HFFc6 (cell line): ENCODE data around the gene ALDH1L2. TPM values are rescaled to one million over a fixed set of nuclear protein-coding genes. Genes with fewer than 3 reads are reported as not detected.
A peak's percentile ranks its signal among the peaks of the same experiment; 100 is the strongest.

Experiments used
- DNase-seq: peaks from one replicate; pipeline ENCODE4 v3.0.0-alpha.2; 2018
- H3K27ac Mint-ChIP-seq: 2 replicates; pipeline ENCODE4 v1.8.0; 2020; ENCODE audit warnings: mild to moderate bottlenecking, mixed read lengths
- H3K27me3 Mint-ChIP-seq: 2 replicates; pipeline ENCODE4 v1.8.0; 2021; ENCODE audit warnings: mild to moderate bottlenecking, moderate library complexity, mixed read lengths; ENCODE audit not compliant: insufficient read depth
- H3K36me3 Mint-ChIP-seq: 2 replicates; pipeline ENCODE4 v1.8.0; 2021; ENCODE audit warnings: low read depth, mixed read lengths
- H3K4me1 Mint-ChIP-seq: 2 replicates; pipeline ENCODE4 v1.8.0; 2020; ENCODE audit warnings: low read depth, mixed read lengths
- H3K4me3 Mint-ChIP-seq: 2 replicates; pipeline ENCODE4 v1.8.0; 2020; ENCODE audit warnings: mild to moderate bottlenecking, moderate library complexity, mixed read lengths
- H3K9me3 Mint-ChIP-seq: 2 replicates; pipeline ENCODE4 v1.8.0; 2020; ENCODE audit warnings: mild to moderate bottlenecking, mixed read lengths
- total RNA-seq, 6 experiments: library from RNA; stranded (reverse); fragmentation: NEBNext Ultra II Directional; extraction: Animal tissue kit (Norgen Biotek cat#: 25700); gene quantifications; 2 replicates in 1 of 6; 3 replicates in 5 of 6; pipeline ENCODE4 v1.2.3, GENCODE V29; 2021
- TF ChIP-seq, protein P1 (sequence below): fragments of 200-600 bp; sonication (generic); IDR thresholded peaks from 2 replicates; pipeline ENCODE4 v1.5.0; 2021; ENCODE audit warnings: antibody characterized with exemption, mild to moderate bottlenecking

The ALDH1L2 gene
- total RNA-seq, 6 experiments from 2014 or later = 36.9 to 50.8 (median 41.6) TPM

DNA sequence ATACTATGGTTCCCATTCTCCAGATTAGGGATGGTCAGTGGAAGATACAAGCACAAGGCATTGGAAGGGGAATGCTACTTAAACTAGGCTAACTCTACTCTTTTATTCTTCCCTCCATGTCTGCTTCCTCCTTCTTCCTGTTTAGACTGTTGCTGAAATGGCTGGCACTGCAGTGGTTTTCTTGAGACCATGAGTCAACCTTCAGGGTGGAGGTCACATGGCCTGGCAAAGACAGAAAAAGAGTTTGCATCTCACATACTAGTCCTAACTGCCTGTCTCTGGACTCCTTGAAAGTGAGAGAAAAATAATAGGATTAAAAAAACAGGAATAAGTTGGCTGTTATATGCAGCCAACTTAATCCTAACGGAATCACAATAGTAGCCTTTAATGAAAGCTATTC lies 37.0 kb downstream of the ALDH1L2 start:
- peaks cover 47% of the 10 kb centered on the region for H3K36me3 Mint-ChIP-seq
- H3K4me1 Mint-ChIP-seq = no peaks in the 10 kb centered on the region
- H3K27ac Mint-ChIP-seq = no peak overlapping the region
- no peak for DNase-seq
- no peaks in the 10 kb centered on the region for H3K9me3 Mint-ChIP-seq
- H3K4me3 Mint-ChIP-seq = no peak overlapping the region
- TF ChIP-seq, protein P1, sequence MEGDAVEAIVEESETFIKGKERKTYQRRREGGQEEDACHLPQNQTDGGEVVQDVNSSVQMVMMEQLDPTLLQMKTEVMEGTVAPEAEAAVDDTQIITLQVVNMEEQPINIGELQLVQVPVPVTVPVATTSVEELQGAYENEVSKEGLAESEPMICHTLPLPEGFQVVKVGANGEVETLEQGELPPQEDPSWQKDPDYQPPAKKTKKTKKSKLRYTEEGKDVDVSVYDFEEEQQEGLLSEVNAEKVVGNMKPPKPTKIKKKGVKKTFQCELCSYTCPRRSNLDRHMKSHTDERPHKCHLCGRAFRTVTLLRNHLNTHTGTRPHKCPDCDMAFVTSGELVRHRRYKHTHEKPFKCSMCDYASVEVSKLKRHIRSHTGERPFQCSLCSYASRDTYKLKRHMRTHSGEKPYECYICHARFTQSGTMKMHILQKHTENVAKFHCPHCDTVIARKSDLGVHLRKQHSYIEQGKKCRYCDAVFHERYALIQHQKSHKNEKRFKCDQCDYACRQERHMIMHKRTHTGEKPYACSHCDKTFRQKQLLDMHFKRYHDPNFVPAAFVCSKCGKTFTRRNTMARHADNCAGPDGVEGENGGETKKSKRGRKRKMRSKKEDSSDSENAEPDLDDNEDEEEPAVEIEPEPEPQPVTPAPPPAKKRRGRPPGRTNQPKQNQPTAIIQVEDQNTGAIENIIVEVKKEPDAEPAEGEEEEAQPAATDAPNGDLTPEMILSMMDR = no peak
- H3K27me3 Mint-ChIP-seq = no peaks in the 10 kb centered on the region; the same call in none of the 2 replicates

- Mint-ChIP-seq H3K27ac (no peak overlapping the region), H3K9me3 (no peaks in the 10 kb centered on the region), H3K27me3 (no peaks in the 10 kb centered on the region; the same call in 1 of the 2 replicates), H3K36me3 (peaks cover 15% of the 10 kb centered on the region), H3K4me1 (peaks cover 15% of the 10 kb centered on the region), H3K4me3 (no peak overlapping the region)
- DNase-seq = no peak
- TF ChIP-seq, protein P1 = no peak
Observed at GRCh38 chr12:105041186-105041585, 43.1 kb downstream of the ALDH1L2 start.

DNA sequence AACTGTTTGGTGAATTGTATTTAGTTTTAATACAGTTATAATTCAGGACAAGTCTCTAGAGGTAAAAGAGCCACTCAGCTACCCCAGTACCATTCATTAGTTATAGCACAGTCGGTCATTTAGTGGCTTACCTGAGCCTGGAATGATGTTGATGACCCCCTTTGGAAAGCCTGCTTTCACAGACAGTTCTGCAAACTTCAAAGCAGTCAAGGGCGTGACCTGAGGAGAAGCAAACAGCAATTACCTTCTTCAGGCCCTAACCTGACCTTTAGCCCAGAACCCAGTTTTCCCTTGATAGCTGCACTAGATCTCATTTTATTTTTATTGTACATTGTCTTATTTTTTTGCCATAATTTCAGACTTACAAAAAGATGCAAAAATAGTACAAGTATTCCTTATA lies 43.8 kb downstream of the ALDH1L2 start:
- no peaks in the 10 kb centered on the region; the same call in 1 of the 2 replicates for H3K27me3 Mint-ChIP-seq
- no peak overlapping the region for H3K27ac Mint-ChIP-seq
- TF ChIP-seq, protein P1 = no peak
- H3K4me3 Mint-ChIP-seq = no peak overlapping the region
- peaks cover 15% of the 10 kb centered on the region for H3K4me1 Mint-ChIP-seq
- no peak for DNase-seq
- H3K9me3 Mint-ChIP-seq = no peaks in the 10 kb centered on the region
- H3K36me3 Mint-ChIP-seq = peaks cover 13% of the 10 kb centered on the region

GRCh38 chr12:105036937-105037649 lies 47.2 kb downstream of the ALDH1L2 start:
- H3K36me3 Mint-ChIP-seq = peaks cover 18% of the 10 kb centered on the region
- H3K4me1 Mint-ChIP-seq = peaks cover 39% of the 10 kb centered on the region
- DNase-seq = no peak
- H3K4me3 Mint-ChIP-seq = no peak overlapping the region; the same call in 1 of the 2 replicates
- peak overlapping the region; percentile 32; the same call in 1 of the 2 replicates for H3K27ac Mint-ChIP-seq
- no peaks in the 10 kb centered on the region for H3K27me3 Mint-ChIP-seq
- TF ChIP-seq, protein P1 = no peak
- H3K9me3 Mint-ChIP-seq = no peaks in the 10 kb centered on the region

DNA sequence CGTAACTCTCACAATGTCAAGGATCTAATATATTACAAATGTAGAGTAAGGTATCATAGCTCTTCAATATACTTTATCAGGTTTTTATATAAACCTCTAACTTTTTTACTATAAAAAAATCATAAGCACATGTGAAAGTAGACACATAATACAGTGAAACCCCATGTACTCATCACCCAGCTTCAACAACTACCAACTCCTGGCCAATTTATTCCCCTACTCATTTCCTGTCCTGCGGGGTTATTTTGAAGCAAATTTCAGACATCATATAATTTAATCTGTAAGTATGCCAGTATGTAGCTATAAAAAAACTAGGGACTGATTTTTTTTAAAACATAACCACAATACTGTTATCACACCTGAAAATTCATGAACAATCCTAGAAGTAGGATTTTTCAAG lies 50.4 kb downstream of the ALDH1L2 start:
- Mint-ChIP-seq H3K36me3 (peaks cover 33% of the 10 kb centered on the region), H3K4me1 (peaks cover 39% of the 10 kb centered on the region), H3K27ac (peak overlapping the region; percentile 19; the same call in 1 of the 2 replicates), H3K9me3 (no peaks in the 10 kb centered on the region), H3K4me3 (no peak overlapping the region), H3K27me3 (no peaks in the 10 kb centered on the region)
- TF ChIP-seq, protein P1 = no peak
- DNase-seq = no peak
